ENCODE measurements around the gene WIZ. TPM values are rescaled to one million over a fixed set of nuclear protein-coding genes. Genes with fewer than 3 reads are reported as not detected.

WIZ gene
- total and polyA plus RNA-seq, 2 experiments from 2014 or later = 8.9 to 39.5 TPM

DNA sequence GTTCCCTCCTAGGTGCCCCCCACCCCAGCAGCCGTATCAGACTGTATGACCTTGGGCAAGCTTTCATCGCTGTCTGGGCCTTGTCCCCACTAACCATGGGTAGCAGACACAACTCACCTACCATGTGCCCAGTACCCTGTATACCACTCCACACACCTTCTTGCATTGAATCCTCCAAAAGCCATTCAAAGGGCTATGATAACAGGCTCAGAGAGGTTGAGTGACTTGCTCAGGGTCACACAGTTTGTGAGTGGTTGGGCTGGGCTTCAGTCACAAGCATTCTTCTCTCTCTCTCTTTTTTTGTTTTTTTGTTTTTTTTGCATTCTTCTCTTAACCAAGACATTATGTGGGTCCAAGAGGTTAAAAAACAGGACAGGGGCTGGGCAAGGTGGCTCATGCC, 11.9 kb upstream of the WIZ start (continued):
- TF ChIP-seq ZNF331 (CRISPR knock-in tag; IDR thresholded peaks at IDR 0.05; ENCODE audit: low read depth) (no peak), CREB1 (CRISPR knock-in tag; IDR thresholded peaks at IDR 0.05; ENCODE audit: low read depth) (no peak), NANOG (IDR thresholded peaks at IDR 0.05; ENCODE audit: borderline replicate concordance) (no peak)

DNA sequence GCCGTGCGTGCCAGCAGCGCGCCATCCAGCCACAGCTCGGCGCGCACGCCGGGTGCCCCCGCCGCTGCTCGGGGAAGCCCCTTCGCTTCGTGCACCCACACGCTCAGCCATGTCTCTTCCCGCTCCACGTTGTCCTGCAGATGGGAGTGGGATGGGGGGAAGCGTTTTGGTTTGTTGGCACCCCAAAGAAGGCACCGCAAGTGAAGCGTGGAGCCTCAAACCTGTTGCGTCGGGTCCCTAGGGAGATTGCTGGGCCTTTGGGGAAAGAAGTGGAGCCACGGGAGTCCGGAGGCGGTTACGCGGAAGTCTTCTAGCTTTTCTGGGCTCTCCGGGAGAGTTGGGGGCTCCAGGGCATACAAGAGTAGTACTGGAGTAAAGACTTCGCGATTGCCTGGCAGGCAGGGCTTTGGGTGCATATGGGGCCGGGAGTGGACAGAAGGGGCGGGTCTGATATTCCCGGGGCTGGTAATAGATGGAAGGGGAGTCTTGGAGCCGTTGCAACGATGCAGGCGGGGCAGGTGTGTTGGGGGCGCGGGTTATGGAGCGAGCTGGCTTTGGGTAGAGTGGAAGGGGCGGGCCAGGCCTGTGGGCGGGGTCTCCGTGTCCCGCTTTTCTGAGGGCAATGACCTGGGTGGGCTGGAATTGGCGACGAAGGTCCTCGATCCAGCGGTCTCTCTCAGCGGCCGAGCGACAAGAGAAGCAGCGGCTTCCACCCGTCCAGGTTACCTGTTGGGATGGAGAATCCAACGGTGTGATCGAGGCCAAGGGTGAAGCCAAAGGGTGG, 8.1 kb upstream of the WIZ start:
- H3F3A ChIP-seq (replicated peaks; ENCODE audit: low read depth) = 0 out of 2 replicates have a peak, but pooled peaks cover 6% of the 10 kb centered on the region
- peak overlapping the region; percentile 68 for H3K4me3 ChIP-seq
- Mint-ChIP-seq H3K27ac (no peak overlapping the region), H3K36me3 (ENCODE audit: low read depth) (no peaks in the 10 kb centered on the region; the same call in 2 of the 3 replicates), H3K4me3 (peak overlapping the region; percentile 57), H3K4me1 (peaks cover 13% of the 10 kb centered on the region; the same call in 1 of the 3 replicates), H3K9me3 (peaks cover 4% of the 10 kb centered on the region; the same call in 2 of the 3 replicates), H3K27me3 (ENCODE audit: insufficient read depth, low read depth, poor library complexity) (peaks cover 70% of the 10 kb centered on the region)
- no peaks in the 10 kb centered on the region for H3K36me3 ChIP-seq (ENCODE audit: insufficient read depth)
- no peak overlapping the region for H3K27ac ChIP-seq (ENCODE audit: low read depth)
- peaks cover 78% of the 10 kb centered on the region for H3K27me3 ChIP-seq (ENCODE audit: insufficient read depth)
- no peaks in the 10 kb centered on the region for H3K9me2 ChIP-seq (ENCODE audit: insufficient read depth)
- no peaks in the 10 kb centered on the region for H3K79me2 ChIP-seq (replicated peaks; ENCODE audit: insufficient read depth)
- H3K4me2 ChIP-seq = peak overlapping the region; percentile 84
- peak overlapping the region; percentile 97 for H2AFZ ChIP-seq
- H4K20me1 ChIP-seq (replicated peaks; ENCODE audit: insufficient read depth) = no peaks in the 10 kb centered on the region
- no peak for TF ChIP-seq NANOG (IDR thresholded peaks at IDR 0.05; ENCODE audit: borderline replicate concordance)
- peak; percentile 80 for TF ChIP-seq EZH2 (IDR thresholded peaks at IDR 0.05; ENCODE audit: low read depth, unreplicated experiment)
- TF ChIP-seq ZNF331 (CRISPR knock-in tag; IDR thresholded peaks at IDR 0.05; ENCODE audit: low read depth) = no peak
- no peak; the same call in 2 of the 3 replicates for ATAC-seq
- H3K4me1 ChIP-seq (ENCODE audit: insufficient read depth) = peaks cover 14% of the 10 kb centered on the region
- peak; percentile 33 for DNase-seq (ENCODE audit: low spot score)

DNA sequence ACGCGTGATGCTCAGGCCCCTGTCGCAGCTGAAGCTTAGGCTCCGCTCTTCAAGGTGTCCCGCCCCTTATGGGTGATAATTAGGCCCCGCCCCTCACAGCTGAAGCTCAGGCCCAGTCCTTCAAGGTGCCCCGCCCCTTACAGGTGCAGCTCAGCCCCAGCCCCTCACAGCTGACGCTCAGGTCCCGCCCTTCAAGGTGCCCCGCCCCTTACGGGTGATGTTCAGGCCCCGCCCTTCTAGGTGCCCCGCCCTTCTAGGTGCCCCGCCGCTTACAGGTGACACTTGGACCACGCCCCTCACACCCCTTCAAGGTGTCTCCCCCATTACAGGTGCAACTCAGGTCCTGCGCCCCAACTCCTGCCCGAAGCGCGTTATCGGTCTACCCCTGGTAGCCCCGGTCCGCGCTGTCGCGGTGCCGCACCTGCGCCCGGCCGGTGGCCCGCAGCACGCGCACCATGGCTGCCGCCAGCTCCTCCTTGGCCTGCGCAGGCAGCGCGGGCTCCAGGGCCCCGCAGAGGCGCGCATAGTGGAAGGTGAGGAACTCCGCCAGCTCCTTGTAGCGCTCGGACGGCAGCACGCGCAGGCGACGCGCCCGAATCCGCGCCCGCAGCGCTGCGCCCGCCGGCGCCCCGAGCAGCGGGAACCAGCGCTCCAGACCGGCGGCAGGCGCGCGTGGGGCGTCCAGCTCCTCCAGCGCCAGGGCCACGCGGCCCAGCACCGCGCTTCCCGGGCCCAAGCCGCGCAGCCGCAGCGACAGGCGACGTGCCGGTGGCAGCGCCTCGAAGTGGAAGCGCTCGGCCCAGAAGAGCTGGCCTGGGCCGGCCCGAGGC, 7.3 kb upstream of the WIZ start:
- H3K27me3 ChIP-seq (ENCODE audit: insufficient read depth) = peaks cover 81% of the 10 kb centered on the region
- peaks cover 15% of the 10 kb centered on the region for H3K4me1 ChIP-seq (ENCODE audit: insufficient read depth)
- 0 out of 2 replicates have a peak, but pooled peaks cover 9% of the 10 kb centered on the region for H3F3A ChIP-seq (replicated peaks; ENCODE audit: low read depth)
- H3K27ac ChIP-seq (ENCODE audit: low read depth) = no peak overlapping the region
- peak overlapping the region; percentile 84 for H3K4me2 ChIP-seq
- TF ChIP-seq EZH2phosphoT487 (IDR thresholded peaks at IDR 0.05; ENCODE audit: unreplicated experiment) = no peak
- peak; percentile 45 for TF ChIP-seq EZH2 (IDR thresholded peaks at IDR 0.05; ENCODE audit: low read depth, unreplicated experiment)
- no peaks in the 10 kb centered on the region for H3K79me2 ChIP-seq (replicated peaks; ENCODE audit: insufficient read depth)
- Mint-ChIP-seq H3K9me3 (peaks cover 4% of the 10 kb centered on the region; the same call in 2 of the 3 replicates), H3K4me1 (peaks cover 13% of the 10 kb centered on the region; the same call in 1 of the 3 replicates), H3K27me3 (ENCODE audit: insufficient read depth, low read depth, poor library complexity) (peaks cover 68% of the 10 kb centered on the region), H3K27ac (no peak overlapping the region), H3K4me3 (peak overlapping the region; percentile 58), H3K36me3 (ENCODE audit: low read depth) (no peaks in the 10 kb centered on the region; the same call in 2 of the 3 replicates)
- H3K4me3 ChIP-seq = peak overlapping the region; percentile 68
- peak overlapping the region; percentile 97 for H2AFZ ChIP-seq
- DNase-seq (ENCODE audit: low spot score) = peak; percentile 99
- no peaks in the 10 kb centered on the region for H3K36me3 ChIP-seq (ENCODE audit: insufficient read depth)
- H4K20me1 ChIP-seq (replicated peaks; ENCODE audit: insufficient read depth) = no peaks in the 10 kb centered on the region
- ATAC-seq = peak; percentile 52
- no peaks in the 10 kb centered on the region for H3K9me2 ChIP-seq (ENCODE audit: insufficient read depth)
